Sigmoid colon (tissue), 4 donors: ENCODE measurements around the gene SGTA.

ENCODE experiments used
- CTCF ChIP-seq, 4 experiments: fragments of 450-650 bp in 3 of 4; fragments of 200-600 bp in 1 of 4; IDR thresholded peaks; one replicate each; pipeline ENCODE4 v1.5.1; 2016 to 2019; ENCODE audit warnings: antibody characterized with exemption in 4 of 4, mild to moderate bottlenecking in 3 of 4, moderate library complexity in 2 of 4
- EP300 ChIP-seq, 4 donors: sonication (generic); formaldehyde crosslinking; IDR thresholded peaks; one replicate each; pipeline ENCODE4 v1.6.1; 2017; ENCODE audit warnings: antibody characterized with exemption in 4 of 4
- POLR2A ChIP-seq, 2 donors: fragments of 450-650 bp; IDR thresholded peaks; one replicate each; pipeline ENCODE4 v1.6.1; 2016; ENCODE audit warnings: antibody characterized with exemption in 2 of 2, mild to moderate bottlenecking in 2 of 2, moderate library complexity in 2 of 2
- POLR2AphosphoS5 ChIP-seq, 4 donors: sonication (generic); formaldehyde crosslinking; IDR thresholded peaks; one replicate each; pipeline ENCODE4 v1.6.1; 2017; ENCODE audit warnings: antibody characterized with exemption in 4 of 4

DNA sequence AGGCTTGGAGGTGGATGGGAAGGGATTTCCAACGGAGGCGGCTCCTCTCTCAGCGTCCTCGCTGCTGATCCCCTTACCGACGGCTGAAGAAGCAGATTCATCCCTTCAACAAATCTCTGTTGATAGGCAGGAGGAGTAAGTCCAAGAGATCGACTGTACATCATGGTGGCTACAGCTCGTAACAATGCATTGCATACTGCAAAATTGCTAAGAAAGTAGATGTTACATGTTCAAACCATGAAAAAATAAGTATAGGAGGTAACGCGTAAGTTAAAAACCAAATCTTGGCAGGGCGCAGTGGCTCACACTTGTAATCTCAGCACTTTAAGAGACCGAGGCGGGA, 42.8 kb downstream of the SGTA start:
- TF ChIP-seq POLR2A (IDR thresholded peaks at IDR 0.05), result no peak
- no peak for TF ChIP-seq POLR2AphosphoS5 (IDR thresholded peaks at IDR 0.05)
- TF ChIP-seq CTCF (IDR thresholded peaks at IDR 0.05), result peak in 1 of 4 experiments; percentile 4
- no peak for TF ChIP-seq EP300 (IDR thresholded peaks at IDR 0.05)
